Measurements from ENCODE around the gene TYW1B.
"Not testable (repeated sequence)": the region's sequence is repeated elsewhere in the genome, so short reads cannot be mapped to it uniquely, and the experiment has no call there.

Gene TYW1B

DNA sequence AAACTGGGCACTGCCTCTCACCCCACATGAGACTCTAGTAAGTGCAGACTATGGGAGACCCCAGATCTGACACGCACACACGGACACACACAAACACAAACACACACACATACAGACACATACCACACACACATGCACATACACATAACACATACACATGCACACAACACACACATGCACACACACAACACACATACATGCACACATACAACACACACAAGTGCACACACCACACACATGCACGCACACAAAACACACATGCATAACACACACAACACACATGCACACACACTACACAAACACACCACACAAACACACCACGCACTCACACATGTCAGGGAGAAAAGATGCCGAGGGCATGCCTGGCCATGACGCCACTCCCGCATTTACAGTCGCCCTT lies 205.5 kb downstream of the TYW1B start:
- no peak for DNase-seq

GRCh38 chr7:72621761-72622187 lies 206.2 kb downstream of the TYW1B start:
- not testable (repeated sequence) for DNase-seq

GRCh38 chr7:72620923-72621322 lies 207.1 kb downstream of the TYW1B start:
- DNase-seq, result not testable (repeated sequence)

- not testable (repeated sequence) for DNase-seq
Measured at GRCh38 chr7:72618435-72619180, 209.4 kb downstream of the TYW1B start.

DNA sequence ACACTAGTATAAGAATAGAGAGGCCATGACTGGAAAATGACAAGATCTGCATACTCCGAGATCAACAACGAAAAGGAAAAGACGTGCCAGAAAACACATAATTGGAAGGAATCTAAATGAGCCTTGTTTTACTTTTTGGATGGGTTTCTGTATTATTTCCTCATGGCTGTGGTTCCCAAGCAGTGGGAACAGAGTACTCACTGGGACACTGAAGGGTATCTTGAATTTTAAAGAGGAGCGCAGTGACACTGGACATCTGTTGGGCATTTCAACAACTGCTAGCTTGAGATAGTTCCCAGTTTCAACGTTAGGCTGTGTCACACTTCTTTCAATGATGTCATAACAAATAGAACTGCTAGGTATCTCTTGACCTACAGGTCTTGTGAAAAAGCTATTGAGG lies 218.2 kb downstream of the TYW1B start:
- not testable (repeated sequence) for DNase-seq

GRCh38 chr7:72607988-72608387 lies 220.0 kb downstream of the TYW1B start:
- not testable (repeated sequence) for DNase-seq

- not testable (repeated sequence) for DNase-seq
Measured at GRCh38 chr7:72605863-72606431, 222.1 kb downstream of the TYW1B start.

GRCh38 chr7:72604771-72605611 lies 223.0 kb downstream of the TYW1B start:
- DNase-seq, result not testable (repeated sequence)

DNA sequence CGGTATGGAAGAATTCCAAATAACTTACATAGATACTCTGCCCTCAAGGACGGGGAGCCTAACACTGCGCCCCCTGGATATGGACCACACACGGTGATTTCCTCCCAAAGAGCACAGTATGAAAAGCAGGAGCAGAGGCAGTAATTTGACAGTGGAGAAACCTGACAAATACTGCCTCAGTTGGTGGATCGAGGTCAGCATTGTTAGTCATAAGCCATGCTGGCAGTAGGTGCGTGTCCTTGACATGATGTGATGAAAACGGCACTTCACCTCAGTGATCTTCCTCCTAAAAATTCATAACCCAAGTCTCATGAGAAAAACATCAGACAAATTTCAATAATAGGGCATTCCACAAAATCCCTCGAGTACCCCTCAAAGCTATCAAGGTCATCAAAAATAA lies 224.5 kb downstream of the TYW1B start:
- DNase-seq, result not testable (repeated sequence)

DNA sequence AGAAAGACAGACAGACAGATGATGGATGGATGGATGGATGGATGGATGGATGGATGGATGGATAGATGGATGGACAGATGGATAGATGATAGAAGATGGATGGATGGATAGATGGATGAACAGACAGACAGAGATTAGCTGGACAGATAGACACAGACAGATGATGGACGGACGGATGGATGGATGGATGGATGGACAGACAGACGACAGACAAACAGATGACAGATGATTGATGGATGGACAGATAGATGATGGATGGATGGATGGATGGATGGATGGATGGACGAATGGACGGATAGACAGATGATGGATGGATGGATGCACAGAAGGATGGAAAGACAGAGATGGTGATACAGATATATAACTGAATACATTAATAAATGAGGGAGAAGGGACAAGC lies 224.9 kb downstream of the TYW1B start:
- no peak for DNase-seq

DNA sequence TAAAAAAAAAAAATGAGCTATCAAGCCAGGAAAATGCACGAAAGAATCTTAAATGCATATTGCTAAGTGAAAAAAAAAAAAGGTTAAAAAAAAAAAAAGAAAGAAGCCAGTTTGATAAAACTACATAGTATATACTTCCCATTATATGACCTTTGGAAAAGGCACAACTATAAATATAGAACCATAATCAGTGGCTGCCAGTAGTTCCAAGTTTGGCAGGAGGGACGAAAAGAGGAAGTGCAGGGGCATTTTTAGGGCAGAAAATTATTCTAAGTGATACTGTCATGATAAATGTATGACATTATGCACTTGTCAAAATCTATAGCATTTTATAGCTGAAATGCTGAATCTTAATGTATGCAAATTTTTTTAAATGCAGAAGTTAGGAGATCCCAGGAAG lies 226.3 kb downstream of the TYW1B start:
- DNase-seq, result not testable (repeated sequence)

- not testable (repeated sequence) for DNase-seq
Measured at GRCh38 chr7:72590023-72590422, 238.0 kb downstream of the TYW1B start.

GRCh38 chr7:72587267-72587666 lies 240.7 kb downstream of the TYW1B start:
- not testable (repeated sequence) for DNase-seq

GRCh38 chr7:72584576-72584975 lies 243.4 kb downstream of the TYW1B start:
- DNase-seq, result not testable (repeated sequence)

- DNase-seq, result not testable (repeated sequence)
Measured at GRCh38 chr7:72583620-72584361, 244.2 kb downstream of the TYW1B start.

DNA sequence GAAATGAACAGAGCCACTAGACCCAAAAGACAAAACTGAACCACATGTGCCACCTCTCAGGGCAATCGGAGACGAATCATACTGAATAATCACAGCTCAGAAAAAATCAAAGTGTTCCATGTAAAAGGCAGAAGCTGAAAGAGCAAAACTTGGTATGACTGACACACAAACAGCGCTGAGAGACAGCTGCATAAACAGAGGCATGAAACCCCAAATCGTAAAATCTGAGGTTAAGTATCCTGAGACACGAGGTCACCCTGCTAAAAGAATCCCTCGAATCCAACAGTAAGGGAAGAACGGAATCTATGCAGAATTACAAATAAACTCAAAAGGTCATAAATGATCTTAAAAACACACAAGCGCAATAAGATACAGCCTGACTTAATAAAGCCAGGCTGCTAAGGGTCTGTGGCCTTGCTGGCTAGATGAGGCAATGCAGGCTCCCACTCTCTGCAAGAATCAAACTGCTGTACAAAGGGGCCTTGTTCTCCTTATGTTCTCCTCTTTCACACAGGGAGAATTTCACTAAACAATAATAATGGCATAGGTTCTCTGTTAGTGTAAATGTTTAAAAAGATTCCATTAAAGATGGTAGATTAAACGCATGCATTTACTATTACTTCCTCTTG lies 247.7 kb downstream of the TYW1B start:
- not testable (repeated sequence) for DNase-seq

GRCh38 chr7:72577107-72577506 lies 250.9 kb downstream of the TYW1B start:
- DNase-seq, result no peak

- DNase-seq, result not testable (repeated sequence)
Measured at GRCh38 chr7:72561988-72562387, 266.0 kb downstream of the TYW1B start.

- DNase-seq, result not testable (repeated sequence)
Measured at GRCh38 chr7:72559546-72559945, 268.5 kb downstream of the TYW1B start.

DNA sequence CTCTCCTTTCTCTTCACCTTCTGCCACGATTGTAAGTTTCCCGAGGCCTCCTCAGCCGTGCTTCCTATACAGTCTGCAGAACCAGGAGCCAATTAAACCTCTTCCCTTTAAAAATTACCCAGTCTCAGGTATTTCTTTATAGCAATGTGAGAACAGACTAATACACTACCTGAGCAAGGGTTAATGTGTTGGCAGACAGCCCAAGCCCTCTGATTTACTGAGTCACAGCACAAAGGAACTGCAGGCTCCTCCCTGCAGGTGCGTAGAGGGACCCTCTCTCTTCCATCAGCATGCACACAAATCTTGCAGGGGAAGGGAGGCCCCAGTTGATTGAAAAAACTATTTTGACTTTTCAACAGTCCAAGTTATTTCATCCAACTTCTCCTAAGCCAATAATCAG lies 271.3 kb downstream of the TYW1B start:
- DNase-seq, result not testable (repeated sequence)

DNA sequence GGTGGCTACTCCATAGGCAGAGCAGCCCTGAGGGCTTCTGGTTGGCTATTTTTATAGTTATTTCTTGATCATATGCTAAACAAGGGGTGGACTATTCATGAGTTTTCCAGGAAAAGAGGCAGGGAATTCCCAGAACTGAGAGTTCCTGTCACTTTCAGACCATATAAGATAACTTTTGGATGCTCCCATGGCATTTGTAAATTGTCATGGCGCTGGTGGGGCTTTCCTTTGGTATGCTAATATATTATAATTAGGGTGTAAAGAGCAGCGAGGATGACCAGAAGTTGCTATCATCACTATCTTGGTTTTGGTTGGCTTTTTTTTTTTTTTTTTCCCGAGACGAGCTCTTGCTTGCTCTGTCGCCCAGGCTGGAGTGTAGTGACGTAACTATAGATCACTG lies 272.8 kb downstream of the TYW1B start:
- not testable (repeated sequence) for DNase-seq

DNA sequence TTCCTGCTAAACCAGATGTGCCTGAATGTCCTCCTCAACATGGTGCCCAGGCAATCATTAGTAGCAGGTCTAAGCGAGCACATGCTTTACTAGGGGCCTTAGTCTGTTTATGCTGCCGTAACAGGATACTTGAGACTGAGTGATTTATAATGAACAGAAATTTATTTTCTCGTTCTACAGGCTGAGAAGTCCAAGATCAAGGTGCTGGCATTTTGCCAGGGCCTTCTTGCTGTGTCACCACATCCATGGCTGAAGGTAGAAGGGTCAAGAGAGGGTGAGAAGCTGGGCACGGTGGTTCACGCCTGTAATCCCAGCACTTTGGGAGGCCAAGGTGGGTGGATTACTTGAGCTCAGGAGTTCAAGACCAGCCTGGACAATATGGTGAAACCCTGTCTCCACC lies 273.6 kb downstream of the TYW1B start:
- DNase-seq, result not testable (repeated sequence)

Data from cortex of kidney (tissue), 1 donor.